SK-N-MC (cell line): Measurements from ENCODE around the gene HIPK4.

Experiments used
- EZH2 ChIP-seq: fragments of 200-600 bp; sonication (generic); IDR thresholded peaks from one replicate; pipeline ENCODE4 v1.6.1; 2017; ENCODE audit warnings: antibody characterized with exemption
- POLR2AphosphoS5 ChIP-seq: IDR thresholded peaks from 2 replicates; pipeline ENCODE4 v1.6.1; 2012; ENCODE audit warnings: mild to moderate bottlenecking, low read depth, low read length, borderline replicate concordance

- TF ChIP-seq POLR2AphosphoS5 = no peak
- no peak for TF ChIP-seq EZH2
Measured at GRCh38 chr19:40344422-40344821, 45.6 kb downstream of the HIPK4 start.
